ENCODE measurements around the gene NEU3. TPM values are rescaled to one million over a fixed set of nuclear protein-coding genes. Genes with fewer than 3 reads are reported as not detected.
"Not testable (repeated sequence)": the region's sequence is repeated elsewhere in the genome, so short reads cannot be mapped to it uniquely, and the experiment has no call there.

NEU3 gene
- total RNA-seq, 2 experiments from 2014 or later, result 44.8 to 56.3 TPM

GRCh38 chr11:75047191-75047590 lies 58.5 kb downstream of the NEU3 start:
- TF ChIP-seq EZH2phosphoT487 (IDR thresholded peaks at IDR 0.05; ENCODE audit: borderline replicate concordance, low read depth, low read length) (no peak), CTCF (conservative IDR thresholded peaks at IDR 0.05; ENCODE audit: low read length) (no peak)
- Histone ChIP-seq H3K9me3 (ENCODE audit: low read length) (peaks cover 7% of the 10 kb centered on the region; the same call in 1 of the 2 replicates), H3K79me2 (ENCODE audit: insufficient read depth, low read depth, low read length) (no peaks in the 10 kb centered on the region), H3K4me2 (ENCODE audit: low read length) (no peak overlapping the region), H3K36me3 (ENCODE audit: insufficient read depth, low read length) (peaks cover 2% of the 10 kb centered on the region; the same call in 1 of the 2 replicates), H2AFZ (ENCODE audit: low read length) (no peak overlapping the region), H4K20me1 (ENCODE audit: insufficient read depth, low read length) (no peaks in the 10 kb centered on the region), H3K4me1 (ENCODE audit: insufficient read depth, low read length, poor library complexity, severe bottlenecking) (peaks cover 46% of the 10 kb centered on the region), H3K9me2 (ENCODE audit: insufficient read depth, low read length) (no peaks in the 10 kb centered on the region), H3K4me3 (ENCODE audit: low read depth, low read length, poor library complexity, severe bottlenecking) (no peak overlapping the region), H3K27ac (ENCODE audit: low read depth, low read length, poor library complexity, severe bottlenecking) (no peak overlapping the region)
- POLR2A ChIA-PET, result interaction anchor here (2.1 kb wide), 1 partner anchor 17 kb away, joined by 9 read pairs; no protein-coding TSS in a partner anchor
- CTCF ChIA-PET (ENCODE audit: unreplicated experiment), result no interaction called here
- no TSS peak for BruUV-seq (replicated peaks)
- no peak for DNase-seq (ENCODE audit: low spot score)
- intact Hi-C loops (cut with micrococcal nuclease; ENCODE audit: unreplicated experiment), result loop anchor here (5.0 kb wide), 1 partner anchor 95 kb away; no protein-coding TSS in a partner anchor

- peak overlapping the region; percentile 43 for H3K4me3 ChIP-seq (ENCODE audit: low read depth, low read length, poor library complexity, severe bottlenecking)
- intact Hi-C loops (cut with micrococcal nuclease; ENCODE audit: unreplicated experiment), result loop anchor here (5.0 kb wide), 1 partner anchor 93 kb away; no protein-coding TSS in a partner anchor
- BruUV-seq (replicated peaks), result TSS peak; percentile 83
- H4K20me1 ChIP-seq (ENCODE audit: insufficient read depth, low read length); H3K9me2 ChIP-seq (ENCODE audit: insufficient read depth, low read length); CTCF ChIA-PET (ENCODE audit: unreplicated experiment); H3K79me2 ChIP-seq (ENCODE audit: insufficient read depth, low read depth, low read length): not testable (repeated sequence)
- H3K27ac ChIP-seq (ENCODE audit: low read depth, low read length, poor library complexity, severe bottlenecking), result peak overlapping the region; percentile 97
- H3K4me1 ChIP-seq (ENCODE audit: insufficient read depth, low read length, poor library complexity, severe bottlenecking), result peaks cover 46% of the 10 kb centered on the region
- DNase-seq (ENCODE audit: low spot score), result peak; percentile 77
- POLR2A ChIA-PET, result interaction anchor here (0.5 to 3.6 kb wide), 5 partner anchors 13 to 56 kb away, joined by 5 to 16 read pairs (median 8); no protein-coding TSS in a partner anchor
- H3K36me3 ChIP-seq (ENCODE audit: insufficient read depth, low read length), result peaks cover 15% of the 10 kb centered on the region
- H2AFZ ChIP-seq (ENCODE audit: low read length), result peak overlapping the region; percentile 83
- H3K4me2 ChIP-seq (ENCODE audit: low read length), result peak overlapping the region; percentile 72
- peaks cover 20% of the 10 kb centered on the region; the same call in 1 of the 2 replicates for H3K9me3 ChIP-seq (ENCODE audit: low read length)
Observed at GRCh38 chr11:75049501-75050266, 61.0 kb downstream of the NEU3 start.

GRCh38 chr11:75050516-75050915 lies 61.8 kb downstream of the NEU3 start:
- TF ChIP-seq CTCF (conservative IDR thresholded peaks at IDR 0.05; ENCODE audit: low read length) (no peak), EZH2phosphoT487 (IDR thresholded peaks at IDR 0.05; ENCODE audit: borderline replicate concordance, low read depth, low read length) (no peak)
- Histone ChIP-seq H3K79me2 (ENCODE audit: insufficient read depth, low read depth, low read length) (no peaks in the 10 kb centered on the region), H2AFZ (ENCODE audit: low read length) (peak overlapping the region; percentile 83; the same call in 1 of the 2 replicates), H4K20me1 (ENCODE audit: insufficient read depth, low read length) (no peaks in the 10 kb centered on the region), H3K27ac (ENCODE audit: low read depth, low read length, poor library complexity, severe bottlenecking) (peak overlapping the region; percentile 97), H3K9me2 (ENCODE audit: insufficient read depth, low read length) (no peaks in the 10 kb centered on the region), H3K9me3 (ENCODE audit: low read length) (peaks cover 20% of the 10 kb centered on the region; the same call in 1 of the 2 replicates), H3K4me2 (ENCODE audit: low read length) (peak overlapping the region; percentile 72), H3K4me3 (ENCODE audit: low read depth, low read length, poor library complexity, severe bottlenecking) (peak overlapping the region; percentile 43), H3K4me1 (ENCODE audit: insufficient read depth, low read length, poor library complexity, severe bottlenecking) (peaks cover 46% of the 10 kb centered on the region), H3K36me3 (ENCODE audit: insufficient read depth, low read length) (peaks cover 15% of the 10 kb centered on the region)
- DNase-seq (ENCODE audit: low spot score), result peak; percentile 26
- POLR2A ChIA-PET, result interaction anchor here (2.3 to 3.6 kb wide), 2 partner anchors 14 kb away, joined by 8 to 16 read pairs; no protein-coding TSS in a partner anchor
- intact Hi-C loops (cut with micrococcal nuclease; ENCODE audit: unreplicated experiment), result no loop called here
- CTCF ChIA-PET (ENCODE audit: unreplicated experiment), result no interaction called here
- no TSS peak for BruUV-seq (replicated peaks)

All from OCI-LY7 (cell line).